GM19328 (cell line): ENCODE measurements around the gene SYCN.

Experiments used
- ATAC-seq: cut with Tn5 transposase; IDR thresholded peaks from one replicate; pipeline ENCODE4 v1.9.1; 2021; ENCODE audit warnings: mild to moderate bottlenecking, moderate library complexity; ENCODE audit not compliant: unreplicated experiment

Gene SYCN

DNA sequence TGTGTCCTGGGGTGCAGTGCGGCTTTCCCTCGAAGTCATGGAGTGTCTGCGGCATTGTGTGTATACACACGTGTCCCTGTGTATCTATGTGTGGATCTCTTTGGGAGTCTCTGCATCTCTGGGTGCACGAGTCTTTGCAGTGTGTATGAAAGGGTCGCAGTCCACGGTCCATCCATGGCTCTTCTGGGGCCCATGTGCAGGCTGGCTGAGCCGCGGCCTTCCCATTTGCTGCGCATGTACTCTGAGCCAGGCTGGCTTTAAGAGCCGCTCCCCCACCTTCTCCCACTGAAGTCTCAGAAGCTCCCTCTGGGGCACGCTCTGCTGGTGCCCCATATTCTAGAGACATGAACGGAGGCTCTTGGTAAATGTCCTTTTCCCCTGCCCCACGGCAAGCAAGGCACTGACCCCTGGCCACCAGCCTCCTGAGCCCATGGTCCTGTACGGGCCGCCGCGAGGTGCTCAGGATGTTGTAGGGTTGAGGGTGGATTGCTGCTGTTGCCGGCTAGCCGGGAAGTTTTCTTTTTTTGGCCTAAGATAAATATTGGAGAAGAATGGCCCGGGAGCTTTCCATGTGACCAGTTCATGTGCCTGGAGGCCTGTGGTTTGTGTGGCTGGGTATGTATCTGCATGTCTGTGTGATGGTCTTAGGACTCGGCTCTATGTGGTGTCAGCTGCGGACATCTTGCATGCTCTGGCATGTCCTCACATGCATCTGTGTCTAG is 46.6 kb downstream of the SYCN start:
- ATAC-seq = no peak

DNA sequence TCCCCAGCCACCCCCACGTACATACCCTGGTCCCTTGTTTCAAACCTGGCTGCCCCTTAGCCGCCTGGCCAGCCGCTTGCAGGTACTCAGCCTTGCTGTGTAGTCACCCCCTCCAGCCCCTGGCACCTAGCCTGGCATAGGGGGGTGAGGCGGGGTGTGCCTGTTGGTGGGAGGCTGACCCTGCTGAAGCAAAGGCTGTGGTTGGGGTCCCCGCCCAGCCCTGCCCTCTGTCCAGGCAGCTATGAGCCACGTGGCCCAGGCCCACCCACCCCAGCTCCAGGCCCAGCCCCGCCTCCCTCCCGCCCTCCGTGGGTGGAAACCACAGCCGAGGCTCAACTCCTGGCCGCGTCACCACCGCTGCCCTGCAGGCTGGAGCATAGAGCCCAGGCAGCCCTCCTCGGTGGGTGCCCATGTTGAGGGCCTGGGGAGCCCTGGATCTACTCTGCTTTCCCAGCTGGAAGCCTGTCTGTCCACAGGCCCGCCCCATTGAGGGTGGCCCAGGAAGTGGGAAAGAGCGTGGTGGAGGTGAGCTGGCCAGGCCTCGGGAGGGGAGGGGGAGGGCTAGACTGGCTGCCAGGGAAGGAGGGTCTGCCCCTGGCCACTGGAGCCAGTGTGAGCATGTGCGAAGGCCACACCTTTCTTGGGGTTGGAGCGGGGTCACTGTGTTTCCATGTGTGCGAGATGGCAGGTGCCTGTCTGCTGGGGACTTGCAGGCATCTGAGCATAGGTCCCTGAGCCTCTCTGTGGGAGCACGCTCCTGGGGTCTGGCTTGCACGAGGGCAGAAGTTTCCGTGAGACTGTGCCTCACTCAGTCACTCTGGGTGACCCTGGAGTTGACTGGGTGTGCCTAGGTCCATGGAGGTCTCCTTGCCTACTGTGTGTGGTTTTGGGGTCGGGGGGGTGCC is 47.5 kb downstream of the SYCN start:
- no peak for ATAC-seq

DNA sequence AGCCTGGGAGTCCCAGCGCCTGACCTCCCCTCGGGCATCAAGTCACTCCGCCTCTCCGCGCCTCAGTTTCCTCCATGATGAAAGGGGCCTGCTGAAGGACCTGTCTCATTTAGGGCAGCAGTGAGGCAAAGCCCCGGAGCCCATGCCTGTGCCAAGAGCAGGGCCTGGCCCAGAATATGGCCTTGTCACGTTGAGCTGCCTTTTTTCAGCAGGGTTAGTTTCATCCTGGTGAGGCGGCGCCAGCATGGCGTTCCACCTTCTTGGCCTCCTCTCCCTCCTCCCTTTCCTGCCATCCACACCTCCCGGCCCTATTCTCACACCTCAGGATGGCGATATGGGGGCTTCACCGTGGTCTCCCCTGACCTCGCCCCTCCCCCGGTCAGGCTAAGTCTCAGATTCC is 48.3 kb downstream of the SYCN start:
- ATAC-seq = no peak

DNA sequence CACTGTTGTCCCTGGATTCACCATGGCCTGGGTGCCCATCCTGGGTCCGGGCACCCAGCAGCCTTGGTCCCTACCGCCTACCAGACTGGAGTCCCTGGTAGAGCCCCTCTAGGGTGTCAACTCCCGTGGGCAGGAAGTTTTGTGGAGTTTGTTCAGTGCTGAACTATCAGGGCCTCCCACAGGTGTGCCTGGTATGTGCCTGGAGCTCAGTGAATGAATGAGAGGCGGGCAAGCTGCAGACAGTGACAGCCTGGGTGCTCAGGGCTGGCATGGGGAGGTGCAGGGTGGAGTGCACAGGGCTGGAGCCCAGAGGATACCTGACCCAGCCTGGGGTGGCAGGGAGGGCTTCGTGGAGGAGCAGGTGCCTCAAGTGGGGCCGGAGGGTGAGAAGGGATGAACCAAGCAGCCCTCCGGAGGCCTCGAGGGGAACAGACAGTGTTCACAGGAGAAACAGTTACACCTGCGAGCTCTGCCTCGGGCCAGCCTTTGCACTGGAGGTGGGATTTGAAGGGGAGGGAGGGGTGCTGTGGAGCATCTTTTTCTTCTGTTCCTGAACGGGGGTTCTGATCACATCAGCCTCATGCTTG is 48.9 kb downstream of the SYCN start:
- ATAC-seq = no peak

DNA sequence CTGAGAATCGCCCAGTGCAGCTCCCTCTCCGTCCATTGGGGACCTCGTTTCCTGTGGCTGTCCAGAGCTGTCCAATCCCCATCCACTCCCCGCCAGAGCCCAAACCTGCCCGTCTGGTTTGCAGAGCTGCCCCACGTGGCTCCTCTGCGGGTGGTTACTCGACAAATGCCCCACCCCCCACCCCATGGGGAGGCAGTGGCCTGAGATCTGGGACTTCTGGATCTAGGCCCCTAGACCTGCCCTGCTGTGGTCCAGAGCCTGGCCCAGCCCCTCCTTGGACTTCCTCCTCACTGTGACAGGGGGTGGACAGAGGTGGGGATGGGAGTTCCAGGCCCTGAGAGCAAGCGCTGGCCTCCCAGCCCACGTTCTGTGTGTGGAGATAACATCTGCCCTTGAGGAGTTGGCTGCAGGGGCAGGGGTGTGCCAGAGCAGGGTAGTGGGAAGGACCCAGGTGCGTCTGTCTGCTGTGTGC is 49.4 kb downstream of the SYCN start:
- ATAC-seq = no peak

DNA sequence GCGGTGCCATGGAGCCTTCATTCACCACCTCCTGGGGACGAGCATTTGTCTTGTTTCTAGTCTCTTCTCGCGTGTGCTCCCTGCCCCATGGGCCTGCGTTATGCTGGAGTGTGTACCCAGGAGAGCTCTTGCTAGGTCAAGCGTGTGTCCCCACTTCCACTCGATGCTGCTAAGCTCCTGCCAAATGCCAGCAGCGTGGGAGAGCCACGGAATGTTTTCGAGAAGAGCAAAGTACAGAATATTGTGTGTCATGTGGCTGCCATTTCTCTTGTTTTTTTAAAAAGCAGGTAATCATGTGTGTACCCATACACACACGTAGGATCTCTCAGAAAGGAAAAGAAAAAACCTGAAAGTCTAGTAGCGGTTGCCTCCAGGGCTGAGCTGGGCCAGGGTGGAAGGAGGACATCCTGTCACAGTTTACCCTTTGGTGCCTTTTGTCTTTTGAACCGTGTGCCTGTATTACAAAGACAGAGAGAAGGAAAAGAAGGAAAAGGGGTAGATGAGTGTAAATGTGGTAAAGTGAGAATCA is 49.9 kb downstream of the SYCN start:
- no peak for ATAC-seq
